IMR-90 (cell line): Measurements from ENCODE around the gene ARHGEF33. TPM values are rescaled to one million over a fixed set of nuclear protein-coding genes. Genes with fewer than 3 reads are reported as not detected.

Source experiments
- ATAC-seq: fragments of 200-7000 bp; cut with Tn5 transposase; 2 replicates; pipeline ENCODE4 v1.9.1; 2020; ENCODE audit warnings: low read depth, mild to moderate bottlenecking, moderate library complexity
- BruUV-seq: library from RNA; stranded (reverse); fragments of 400-500 nt; replicated peaks from 2 replicates; lab custom pipeline; 2021; lab: Mats Ljungman, UMichigan
- CTCF ChIA-PET: fragments of 300-600 bp; formaldehyde crosslinking; extraction: SDS; loops from one replicate; lab custom pipeline; 2021; ENCODE audit warnings: antibody characterized with exemption; lab: Yijun Ruan, JAX
- POLR2A ChIA-PET: fragments of 300-600 bp; sonication (Branson Sonifier 250); formaldehyde crosslinking; loops from one replicate; lab custom pipeline; 2022; ENCODE audit warnings: antibody characterized with exemption; ENCODE audit not compliant: unreplicated experiment; lab: Charles Lee
- DNase-seq: peaks from one replicate; pipeline ENCODE4 v3.0.0; 2013
- H2AFZ ChIP-seq: replicated peaks from 2 replicates; pipeline ENCODE3; 2013; ENCODE audit warnings: low read length, mild to moderate bottlenecking; ENCODE audit not compliant: poor library complexity
- H2AK5ac ChIP-seq: 2 replicates; pipeline ENCODE4 v1.6.1; 2013; ENCODE audit warnings: low read depth, low read length, inconsistent platforms
- H2AK9ac ChIP-seq: replicated peaks from 2 replicates; pipeline ENCODE3; 2013; ENCODE audit warnings: mild to moderate bottlenecking, low read depth, low read length, moderate library complexity; ENCODE audit not compliant: poor library complexity
- H2BK120ac ChIP-seq: 2 replicates; pipeline ENCODE4 v1.6.1; 2013; ENCODE audit warnings: low read depth, low read length, inconsistent platforms
- H2BK15ac ChIP-seq: 3 replicates; pipeline ENCODE4 v1.6.1; 2013; ENCODE audit warnings: low read depth, low read length, inconsistent platforms
- H2BK20ac ChIP-seq: 2 replicates; pipeline ENCODE4 v1.6.1; 2013; ENCODE audit warnings: low read depth, mild to moderate bottlenecking, inconsistent platforms, low read length, moderate library complexity
- H2BK5ac ChIP-seq: 2 replicates; pipeline ENCODE4 v1.6.1; 2013; ENCODE audit warnings: mild to moderate bottlenecking, low read depth, low read length, inconsistent platforms; ENCODE audit not compliant: poor library complexity, severe bottlenecking
- H3K14ac ChIP-seq: replicated peaks from 2 replicates; pipeline ENCODE4 v1.6.1; 2013; ENCODE audit warnings: low read depth, low read length, inconsistent platforms
- H3K18ac ChIP-seq: 2 replicates; pipeline ENCODE4 v1.6.1; 2013; ENCODE audit warnings: low read depth, low read length, control low read depth
- H3K23ac ChIP-seq: 2 replicates; pipeline ENCODE4 v1.6.1; 2013; ENCODE audit warnings: low read depth, low read length, inconsistent platforms
- H3K27ac ChIP-seq: 2 replicates; pipeline ENCODE4 v1.5.1; 2013; ENCODE audit warnings: mild to moderate bottlenecking, control low read depth, low read length; ENCODE audit not compliant: insufficient read depth
- H3K27me3 ChIP-seq: 2 replicates; pipeline ENCODE4 v1.6.1; 2013; ENCODE audit warnings: low read length; ENCODE audit not compliant: control insufficient read depth, insufficient read depth
- H3K36me3 ChIP-seq: 2 replicates; pipeline ENCODE4 v1.6.1; 2013; ENCODE audit warnings: low read length, mixed read lengths; ENCODE audit not compliant: control insufficient read depth, insufficient read depth
- H3K4ac ChIP-seq: 2 replicates; pipeline ENCODE4 v1.6.1; 2013; ENCODE audit warnings: low read depth, low read length, inconsistent platforms
- H3K4me1 ChIP-seq: 2 replicates; pipeline ENCODE4 v1.6.1; 2013; ENCODE audit warnings: low read length, mixed read lengths; ENCODE audit not compliant: control insufficient read depth, insufficient read depth
- H3K4me2 ChIP-seq: 2 replicates; pipeline ENCODE4 v1.6.1; 2013; ENCODE audit warnings: low read depth, mild to moderate bottlenecking, control low read depth, low read length, moderate library complexity
- H3K4me3 ChIP-seq: 2 replicates; pipeline ENCODE4 v1.5.1; 2013; ENCODE audit warnings: low read depth, mild to moderate bottlenecking, control low read depth, low read length, moderate library complexity; ENCODE audit not compliant: insufficient read depth
- H3K56ac ChIP-seq: 2 replicates; pipeline ENCODE4 v1.6.1; 2013; ENCODE audit warnings: low read length, inconsistent platforms; ENCODE audit not compliant: insufficient read depth; ENCODE audit errors: extremely low read depth
- H3K79me1 ChIP-seq, 2 experiments: 2 replicates each; pipeline ENCODE4 v1.6.1; 2013; ENCODE audit warnings: low read length in 2 of 2, inconsistent platforms in 1 of 2, low read depth in 1 of 2
- H3K9ac ChIP-seq: 2 replicates; pipeline ENCODE4 v1.6.1; 2013; ENCODE audit warnings: low read depth, low read length, control low read depth
- H3K9me1 ChIP-seq: 2 replicates; pipeline ENCODE4 v1.6.1; 2013; ENCODE audit warnings: low read length, inconsistent platforms; ENCODE audit not compliant: insufficient read depth
- H3K9me3 ChIP-seq: 2 replicates; pipeline ENCODE4 v1.6.1; 2013; ENCODE audit warnings: low read length; ENCODE audit not compliant: control insufficient read depth, insufficient read depth
- H4K20me1 ChIP-seq: 2 replicates; pipeline ENCODE4 v1.6.1; 2013; ENCODE audit warnings: low read length, inconsistent platforms; ENCODE audit not compliant: insufficient read depth
- H4K5ac ChIP-seq: 2 replicates; pipeline ENCODE4 v1.6.1; 2013; ENCODE audit warnings: mild to moderate bottlenecking, low read depth, low read length, control low read depth
- H4K8ac ChIP-seq, 2 experiments: 2 replicates each; pipeline ENCODE4 v1.6.1; 2013; ENCODE audit warnings: low read depth in 2 of 2, low read length in 2 of 2, control low read depth in 1 of 2, inconsistent platforms in 1 of 2
- H4K91ac ChIP-seq: 2 replicates; pipeline ENCODE4 v1.6.1; 2013; ENCODE audit warnings: low read depth, low read length, inconsistent platforms; ENCODE audit not compliant: insufficient read depth
- BHLHE40 ChIP-seq: fragments of 150-350 bp; IDR thresholded peaks from 2 replicates; pipeline ENCODE4 v1.6.1; 2016; ENCODE audit warnings: mild to moderate bottlenecking, low read depth, low read length
- CHD1 ChIP-seq: IDR thresholded peaks from 2 replicates; pipeline ENCODE4 v1.6.1; 2012; ENCODE audit warnings: low read depth, low read length, improper control_type of control experiment
- FOS ChIP-seq: fragments of 150-350 bp; IDR thresholded peaks from 2 replicates; pipeline ENCODE4 v1.6.1; 2016; ENCODE audit warnings: low read depth, low read length
- MXI1 ChIP-seq: IDR thresholded peaks from 2 replicates; pipeline ENCODE4 v1.6.1; 2012; ENCODE audit warnings: low read depth, mild to moderate bottlenecking, low read length, moderate library complexity, borderline replicate concordance
- NFE2L2 ChIP-seq: fragments of 150-350 bp; IDR thresholded peaks from 2 replicates; pipeline ENCODE4 v1.6.1; 2016; ENCODE audit warnings: low read depth, mild to moderate bottlenecking, low read length
- RCOR1 ChIP-seq: IDR thresholded peaks from 2 replicates; pipeline ENCODE4 v1.6.1; 2012; ENCODE audit warnings: mild to moderate bottlenecking, low read length, improper control_type of control experiment; ENCODE audit not compliant: insufficient replicate concordance
- RFX5 ChIP-seq: IDR thresholded peaks from 2 replicates; pipeline ENCODE4 v1.8.0; 2012; ENCODE audit warnings: low read depth, mild to moderate bottlenecking, low read length, moderate library complexity
- WGBS, 2 experiments: methylation state at CpG; one replicate each; pipeline versions ENCODE4 v1.1.5 to v1.1.7; 2013; ENCODE audit warnings: missing lambda C conversion rate in 2 of 2; ENCODE audit not compliant: insufficient read length in 1 of 2; ENCODE audit errors: extremely low coverage in 2 of 2; 5-methylcytosine and 5-hydroxymethylcytosine counted together
- dilution Hi-C: fragments of 300-500 bp; cut with HindIII; formaldehyde crosslinking; loops from one replicate; pipeline ENCODE4 v1.14.3; 2018; ENCODE audit warnings: low sequenced_read_pairs; ENCODE audit not compliant: unreplicated experiment
- in situ Hi-C: fragments of 300-500 bp; cut with MboI; formaldehyde crosslinking; loops from 3 replicates; pipeline ENCODE4 v1.14.3; 2019; ENCODE audit warnings: low sequenced_read_pairs, inconsistent platforms, mixed read lengths
- intact Hi-C: fragments of 100-400 bp; cut with micrococcal nuclease; formaldehyde crosslinking; loops from 2 replicates; pipeline ENCODE4 v1.10.0; 2022
- polyA plus RNA-seq, 3 experiments: library from polyadenylated mRNA; depleted of rRNA; stranded (reverse); fragments of >200 nt; gene quantifications; 2 replicates each; pipeline ENCODE4 v1.2.3, GENCODE V29; 2012; ENCODE audit warnings: low replicate concordance in 1 of 3
- total RNA-seq: library from RNA; depleted of rRNA; stranded (reverse); fragments of >200 nt; gene quantifications from 2 replicates; pipeline ENCODE4 v1.2.3, GENCODE V29; 2012
- TF ChIP-seq, protein P1 (sequence below): fragments of 150-350 bp; IDR thresholded peaks from 2 replicates; pipeline ENCODE4 v1.6.1; 2016; ENCODE audit warnings: low read depth, mild to moderate bottlenecking, low read length, moderate library complexity, borderline replicate concordance

ARHGEF33 gene
- total and polyA plus RNA-seq, 2 of the 4 experiments (the other 2 are of a cell fraction): 0.18 to 0.21 TPM

DNA sequence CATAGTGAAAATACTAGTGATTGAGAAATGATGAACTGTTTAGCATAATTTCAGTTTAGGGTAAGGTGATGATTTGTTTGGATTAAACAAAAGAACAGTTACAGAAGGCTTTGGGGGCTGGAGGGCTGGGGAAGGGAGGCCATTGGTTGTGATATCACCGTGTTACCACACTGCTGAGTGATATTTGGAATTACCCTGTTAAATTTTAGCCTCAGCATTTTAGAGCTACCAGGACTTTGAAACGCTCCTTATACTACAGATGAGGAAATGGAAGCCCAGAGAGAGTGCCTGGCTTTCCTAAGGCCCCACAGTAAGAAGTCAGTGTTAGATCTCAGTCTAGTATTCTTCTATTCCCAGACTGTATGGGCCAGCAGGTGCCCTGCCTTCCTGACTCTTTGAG lies 15.6 kb downstream of the ARHGEF33 start:
- Histone ChIP-seq H3K79me1 (no peaks in the 10 kb centered on the region), H2BK15ac (no peak overlapping the region), H2BK5ac (no peak overlapping the region), H3K4me1 (no peaks in the 10 kb centered on the region), H3K4me2 (no peak overlapping the region), H2BK120ac (no peak overlapping the region), H3K56ac (no peak overlapping the region), H3K9me3 (no peaks in the 10 kb centered on the region), H3K27ac (no peak overlapping the region), H4K8ac (no peak overlapping the region), H3K4me3 (no peak overlapping the region), H3K4ac (no peak overlapping the region), H4K91ac (no peak overlapping the region), H3K9me1 (no peaks in the 10 kb centered on the region), H3K9ac (no peak overlapping the region), H3K14ac (no peak overlapping the region), H3K23ac (no peak overlapping the region), H3K36me3 (no peaks in the 10 kb centered on the region), H4K5ac (no peak overlapping the region), H2AFZ (no peak overlapping the region), H4K20me1 (no peaks in the 10 kb centered on the region), H3K27me3 (peaks cover 2% of the 10 kb centered on the region; the same call in 1 of the 2 replicates), H2AK9ac (no peak overlapping the region), H2AK5ac (no peak overlapping the region), H2BK20ac (no peak overlapping the region), H3K18ac (no peak overlapping the region)
- POLR2A ChIA-PET: no interaction called here
- WGBS, 2 experiments: no CpG with 5 or more reads among the region's 2 CpGs
- dilution Hi-C loops (no loop called here), in situ Hi-C loops (no loop called here), intact Hi-C loops (no loop called here)
- BruUV-seq: no TSS peak
- ATAC-seq: no peak
- CTCF ChIA-PET: no interaction called here
- no peak for DNase-seq
- TF ChIP-seq RFX5: no peak
- TF ChIP-seq, protein P1, sequence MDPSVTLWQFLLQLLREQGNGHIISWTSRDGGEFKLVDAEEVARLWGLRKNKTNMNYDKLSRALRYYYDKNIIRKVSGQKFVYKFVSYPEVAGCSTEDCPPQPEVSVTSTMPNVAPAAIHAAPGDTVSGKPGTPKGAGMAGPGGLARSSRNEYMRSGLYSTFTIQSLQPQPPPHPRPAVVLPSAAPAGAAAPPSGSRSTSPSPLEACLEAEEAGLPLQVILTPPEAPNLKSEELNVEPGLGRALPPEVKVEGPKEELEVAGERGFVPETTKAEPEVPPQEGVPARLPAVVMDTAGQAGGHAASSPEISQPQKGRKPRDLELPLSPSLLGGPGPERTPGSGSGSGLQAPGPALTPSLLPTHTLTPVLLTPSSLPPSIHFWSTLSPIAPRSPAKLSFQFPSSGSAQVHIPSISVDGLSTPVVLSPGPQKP: no peak
- no peak for TF ChIP-seq RCOR1
- no peak for TF ChIP-seq BHLHE40
- no peak for TF ChIP-seq MXI1
- TF ChIP-seq CHD1: no peak
- no peak for TF ChIP-seq NFE2L2
- no peak for TF ChIP-seq FOS
